Urothelium cell line (cell line): Measurements from ENCODE around the gene GARIN3.

Experiments
- DNase-seq: peaks from one replicate; pipeline ENCODE4 v3.0.0; 2011; ENCODE audit warnings: low spot score, mixed read lengths
- FAIRE-seq: peaks from 2 replicates; lab custom pipeline; 2011; peaks lifted over from hg19 to GRCh38; lab: Jason Lieb, UNC

GARIN3 gene

DNA sequence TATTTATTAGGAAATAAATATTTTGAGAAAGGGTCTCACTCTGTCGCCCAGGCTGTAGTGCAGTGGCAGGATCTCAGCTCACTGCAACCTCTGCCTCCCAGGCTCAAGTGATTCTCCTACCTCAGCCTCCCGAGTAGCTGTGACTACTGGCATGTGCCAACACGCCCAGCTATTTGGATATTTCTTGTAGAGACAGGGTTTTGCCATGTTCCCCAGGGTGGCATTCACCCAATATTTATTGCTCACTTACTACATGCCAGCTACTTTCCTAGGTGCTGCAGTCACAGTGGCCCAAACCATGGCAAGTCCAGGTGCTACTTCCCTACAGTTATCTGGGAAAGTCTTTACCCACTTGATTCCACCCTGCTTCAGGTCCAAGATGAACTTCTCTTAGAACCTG is 15.1 kb downstream of the GARIN3 start:
- DNase-seq (no peak), FAIRE-seq (no peak)

DNA sequence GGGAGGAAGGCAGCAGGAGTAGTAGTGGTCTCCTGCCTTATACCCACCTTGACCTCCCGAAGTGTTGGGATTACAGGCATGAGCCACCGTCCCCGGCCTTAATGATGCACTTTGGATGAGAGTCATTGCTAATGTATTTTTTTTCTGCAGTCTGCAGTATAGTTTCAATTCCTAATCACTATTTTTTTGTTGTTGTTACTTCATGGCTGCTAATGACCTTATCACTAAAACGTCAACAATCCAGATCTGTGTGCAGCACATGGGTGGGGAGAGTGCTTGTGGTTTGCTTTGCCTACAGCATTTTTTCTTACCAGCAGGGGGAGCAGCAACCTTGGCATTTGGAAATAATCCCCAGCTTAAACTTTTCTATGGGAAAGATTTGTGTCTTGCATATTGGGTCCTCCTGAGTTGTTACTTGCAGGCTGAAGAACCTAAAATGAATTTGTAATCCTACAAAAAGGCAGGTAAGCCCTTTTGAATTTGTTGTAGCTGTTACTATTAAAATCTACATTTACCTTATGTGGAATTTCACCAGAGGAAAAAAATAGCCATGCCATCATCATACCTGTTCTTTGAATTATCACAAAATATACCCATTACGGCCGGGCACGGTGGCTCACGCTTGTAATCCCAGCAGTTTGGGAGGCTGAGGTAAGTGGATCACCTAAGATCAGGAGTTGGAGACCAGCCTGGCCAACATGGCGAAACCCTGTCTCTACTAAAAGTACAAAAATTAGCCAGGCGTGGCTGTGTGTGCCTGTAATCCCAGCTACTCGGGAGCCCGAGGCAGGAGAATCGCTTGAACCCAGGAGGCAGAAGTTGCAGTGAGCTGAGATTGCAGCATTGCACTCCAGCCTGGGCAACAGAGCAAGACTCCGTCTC is 17.1 kb downstream of the GARIN3 start:
- DNase-seq: peak; percentile 71

DNA sequence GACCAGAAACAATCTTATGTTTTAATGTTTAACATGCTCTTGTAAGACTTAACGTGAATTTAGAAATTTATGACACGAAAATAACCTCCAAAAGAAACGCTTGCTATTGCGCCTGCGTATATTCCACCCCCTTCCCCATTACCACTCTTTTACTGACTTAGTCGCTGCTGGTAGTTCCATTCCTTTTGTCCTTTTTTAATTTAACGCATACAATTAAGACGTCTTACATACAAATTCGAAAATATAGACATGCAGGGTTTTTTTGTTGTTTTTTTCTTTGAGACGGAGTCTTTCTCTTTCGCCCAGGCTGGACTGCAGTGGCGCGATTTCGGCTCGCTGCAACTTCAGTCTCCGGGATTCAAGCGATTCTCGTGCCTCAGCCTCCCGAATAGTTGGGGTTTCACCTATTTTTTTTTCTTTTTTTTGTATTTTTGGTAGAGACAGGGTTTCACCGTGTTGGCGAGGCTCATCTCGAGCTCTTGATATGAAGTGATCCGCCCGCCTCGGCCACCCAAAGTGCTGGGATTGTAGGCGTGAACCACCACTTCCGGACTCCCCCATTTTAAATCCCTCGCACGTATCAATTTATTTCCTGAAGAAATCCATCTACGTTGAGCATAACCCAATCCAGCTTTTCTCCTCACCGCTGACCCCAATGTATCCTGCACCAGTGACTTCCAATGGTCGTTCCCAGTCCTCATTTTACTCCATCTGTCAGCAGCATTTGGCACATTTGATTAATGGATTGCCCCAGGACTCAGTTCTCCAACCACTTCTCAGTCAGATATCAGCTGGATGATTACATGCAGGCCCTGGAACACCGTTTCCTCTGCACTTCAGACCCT is 22.7 kb downstream of the GARIN3 start:
- no peak for FAIRE-seq

More for the DNA sequence above, 17.1 kb downstream of the GARIN3 start:
- no peak for FAIRE-seq

DNA sequence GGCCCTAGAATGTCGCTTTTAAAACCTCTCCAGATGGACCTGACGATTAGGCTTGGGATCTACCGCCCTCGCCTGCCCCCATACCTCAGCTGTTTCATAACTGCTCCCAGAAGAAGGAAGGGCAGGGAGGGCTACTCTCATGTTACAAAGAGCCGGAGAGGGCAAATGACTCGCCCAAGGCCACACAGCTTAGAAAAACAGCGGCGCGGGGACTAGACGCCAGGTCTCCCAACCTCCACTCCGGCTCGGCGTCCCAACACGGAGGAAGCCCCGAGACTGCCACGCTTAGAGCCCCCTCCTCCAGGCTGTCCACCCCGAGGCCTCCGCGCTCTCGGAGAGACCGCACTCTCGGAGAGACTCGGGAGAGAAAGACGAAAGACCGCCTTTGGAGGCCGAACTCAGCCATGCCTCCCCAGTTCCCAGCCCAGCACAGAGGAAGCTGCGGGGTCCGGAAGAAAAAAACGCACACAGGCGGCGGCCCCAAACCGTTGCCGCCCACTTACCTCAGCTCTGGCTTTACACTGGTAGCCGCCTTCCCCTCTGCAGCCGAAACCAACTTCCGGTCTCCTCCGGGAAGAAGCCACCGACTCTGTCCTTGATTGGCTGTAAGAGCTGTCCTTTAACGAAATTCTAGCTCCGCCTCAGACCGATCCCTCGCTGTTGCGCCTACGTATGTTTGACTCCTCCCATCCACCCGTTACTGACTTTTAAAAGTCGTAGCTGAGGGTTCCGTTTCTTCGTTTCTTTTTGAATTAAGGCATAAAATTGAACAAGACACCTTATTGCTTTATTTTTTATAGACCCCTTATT is 23.5 kb downstream of the GARIN3 start, which contains the start of gene MED7:
MED7 (minus strand) TSS at position 549 of the 810 bp plus-strand sequence. CDS start 3,434 bp downstream, outside the sequence.
- FAIRE-seq (peak; percentile 13), DNase-seq (peak; percentile 98)

More for the DNA sequence above, 22.7 kb downstream of the GARIN3 start:
- peak; percentile 63 for DNase-seq

DNA sequence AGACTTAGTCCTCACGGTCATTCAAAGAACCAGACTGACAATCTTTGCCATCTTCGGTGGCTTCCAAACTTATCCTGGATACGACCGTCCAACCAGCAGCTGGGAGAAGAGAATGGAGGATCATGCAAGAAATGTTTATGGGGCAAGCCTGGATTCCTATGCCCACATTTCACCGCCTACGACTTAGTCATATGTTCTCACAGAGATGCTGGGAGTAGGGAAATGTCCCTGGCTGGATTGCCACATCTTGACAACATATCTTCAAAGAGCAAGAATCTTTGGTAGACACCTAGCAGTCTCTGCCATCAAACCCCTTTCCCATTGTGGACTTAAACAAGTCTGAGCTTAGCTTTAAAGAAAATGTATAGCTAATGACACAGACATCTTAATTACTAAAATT is 28.4 kb downstream of the GARIN3 start:
- DNase-seq: no peak
- FAIRE-seq: no peak

DNA sequence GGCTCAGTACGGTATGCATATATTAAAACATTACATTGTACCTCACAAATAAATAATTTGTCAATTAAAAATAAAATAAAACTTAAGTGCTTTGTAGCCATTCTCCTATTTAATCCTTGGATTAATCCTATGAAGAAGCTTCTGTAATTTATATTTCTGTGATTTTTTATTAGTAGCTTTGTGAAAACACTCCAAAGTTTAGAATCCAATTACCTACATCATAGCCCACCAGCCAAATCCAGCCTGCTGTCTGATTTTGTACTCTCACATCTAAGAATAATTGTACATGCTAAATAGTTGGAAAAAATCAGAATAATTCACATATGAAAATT is 33.8 kb downstream of the GARIN3 start:
- no peak for FAIRE-seq

DNA sequence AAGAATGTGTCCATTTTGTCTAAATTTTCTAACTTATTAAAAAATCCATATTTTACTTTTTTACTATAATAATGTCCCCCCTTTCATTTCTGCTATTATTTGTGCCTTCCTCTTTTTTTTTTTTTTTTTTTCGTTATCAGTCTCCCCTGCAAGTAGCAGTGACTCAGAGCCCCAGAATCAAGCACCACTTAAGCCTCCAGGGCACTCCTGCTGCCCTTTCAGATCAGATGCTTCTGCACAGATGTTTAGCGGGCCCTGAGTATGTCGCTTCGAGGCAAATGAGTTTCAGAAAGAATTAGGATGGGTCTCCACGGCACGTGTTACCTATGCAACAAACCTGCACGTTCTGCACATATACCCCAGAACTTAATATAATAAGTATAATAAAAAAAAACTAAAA is 35.1 kb downstream of the GARIN3 start:
- FAIRE-seq: no peak
- DNase-seq: no peak

More for the DNA sequence above, 33.8 kb downstream of the GARIN3 start:
- DNase-seq: no peak

DNA sequence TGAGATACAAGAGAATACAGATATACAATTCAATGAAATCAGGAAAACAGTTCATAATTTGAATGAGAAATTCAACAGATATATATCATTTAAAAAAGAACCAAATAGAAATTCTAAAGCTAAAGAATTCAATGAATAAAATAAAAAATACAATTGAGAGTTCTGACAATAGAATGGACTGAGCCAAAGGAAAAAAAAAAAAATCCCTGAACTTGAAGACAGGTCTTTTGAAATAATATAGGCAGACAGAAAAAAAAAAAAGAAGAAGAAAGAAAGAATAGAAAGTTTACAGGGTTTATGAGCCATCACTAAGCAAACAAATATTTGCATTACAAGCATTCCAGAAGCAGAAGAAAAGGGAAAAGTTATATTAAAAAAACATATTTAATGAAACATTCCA is 44.4 kb downstream of the GARIN3 start:
- FAIRE-seq (no peak), DNase-seq (no peak)

DNA sequence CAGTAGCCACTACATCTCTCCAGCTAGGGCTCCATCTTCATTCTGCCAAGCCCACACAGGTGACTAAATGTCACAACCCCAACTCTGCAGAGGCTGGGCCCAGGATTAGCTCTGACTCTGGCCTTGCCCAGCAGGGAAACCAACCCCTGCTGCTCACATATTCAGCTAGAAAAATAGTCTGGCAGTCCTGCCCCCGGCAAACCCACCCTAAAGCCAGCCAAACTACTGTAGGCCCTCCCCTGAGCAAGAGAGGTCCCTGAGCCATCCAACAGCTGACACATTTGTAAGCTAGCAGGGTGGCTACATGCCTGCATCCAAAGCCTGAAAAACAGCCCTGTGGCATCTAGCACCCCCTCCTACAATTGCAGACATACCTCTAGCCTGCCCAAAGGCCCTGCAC is 46.0 kb downstream of the GARIN3 start:
- FAIRE-seq (no peak), DNase-seq (no peak)

DNA sequence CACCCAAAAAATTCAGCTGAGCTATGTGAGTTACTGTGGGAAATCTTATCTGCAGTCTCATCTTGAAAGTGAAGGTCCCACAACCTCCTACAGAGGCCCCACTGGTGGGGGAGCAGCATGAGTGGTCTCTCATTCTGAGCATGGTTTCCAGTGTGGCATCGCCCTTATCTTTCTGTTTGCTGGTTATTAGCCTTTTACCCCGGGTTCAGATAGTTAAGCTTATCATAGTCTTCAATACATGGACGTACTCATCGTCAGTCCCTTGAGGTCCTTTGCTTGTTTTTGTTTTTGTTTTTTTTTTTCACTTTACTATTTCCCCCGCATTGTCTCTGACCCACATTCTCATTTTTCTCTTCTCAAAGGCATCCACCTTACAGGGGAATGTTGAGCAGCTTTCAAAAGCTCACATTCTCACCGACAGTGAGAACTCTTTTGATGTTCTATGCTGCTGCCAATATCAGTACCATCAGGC is 49.5 kb downstream of the GARIN3 start:
- FAIRE-seq (no peak), DNase-seq (no peak)

DNA sequence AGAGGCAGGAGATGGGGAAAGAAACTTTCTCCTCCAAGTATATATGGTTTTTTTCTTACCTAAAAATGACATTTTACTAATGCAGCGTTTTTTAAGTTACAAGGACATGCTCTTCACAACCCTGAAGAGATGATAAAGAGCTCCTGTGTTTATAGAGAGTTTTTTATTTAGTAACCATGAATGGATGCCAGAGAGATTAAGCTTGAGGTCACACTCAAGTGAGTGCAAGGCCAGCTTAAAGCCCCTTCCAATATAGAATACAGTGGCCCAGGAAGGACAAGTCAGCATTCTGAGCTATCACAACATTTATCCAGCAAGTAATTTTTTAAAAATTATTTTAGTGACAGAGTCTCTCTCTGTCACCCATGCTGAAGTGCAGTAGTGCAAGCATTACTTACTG is 50.6 kb downstream of the GARIN3 start:
- FAIRE-seq: no peak
- DNase-seq: no peak

DNA sequence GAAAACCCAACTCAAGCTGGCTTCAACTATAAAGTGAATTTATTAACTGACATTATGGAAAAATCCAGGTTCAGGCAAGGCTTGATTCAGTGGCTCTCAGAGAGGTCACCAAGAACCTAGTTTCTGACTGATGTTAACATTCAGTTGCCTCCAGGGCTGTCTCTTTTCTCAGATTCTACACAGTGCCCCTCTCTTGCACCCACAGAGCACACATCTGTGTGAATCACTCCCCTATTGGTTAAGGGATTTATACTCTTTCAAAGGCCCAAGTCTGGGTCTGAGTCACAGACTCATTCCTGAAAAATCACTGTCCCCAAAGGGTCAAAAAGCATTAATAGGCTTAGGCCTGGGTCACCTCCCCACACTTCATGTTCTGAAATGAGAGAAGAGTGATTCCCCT is 51.1 kb downstream of the GARIN3 start:
- no peak for DNase-seq
- FAIRE-seq: no peak

DNA sequence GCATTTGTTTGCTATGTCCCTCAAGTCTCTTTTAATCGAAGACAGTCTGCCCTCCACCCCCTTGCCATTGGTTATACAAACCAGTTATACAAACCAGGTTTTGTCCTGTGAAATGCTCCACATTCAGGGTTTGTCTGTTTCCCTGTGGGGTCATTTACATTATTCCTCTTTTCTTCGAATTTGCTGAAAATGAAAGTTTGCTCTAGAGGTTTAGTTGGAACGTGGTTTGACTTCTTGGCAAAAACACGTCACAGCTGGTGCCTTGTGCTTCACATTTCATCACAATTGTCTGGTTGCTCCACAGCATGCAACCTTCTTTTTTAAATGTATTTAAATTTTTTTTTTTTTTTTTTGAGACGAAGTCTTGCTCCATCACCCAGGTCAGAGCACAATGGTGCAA is 53.1 kb downstream of the GARIN3 start:
- DNase-seq: no peak
- no peak for FAIRE-seq
